NCI-H187 (cell line): ENCODE results near the gene SLC6A17.

Experiments used
- DNase-seq, 2 experiments: peaks; one replicate each; lab custom pipeline; 2025; lab: John Stamatoyannopoulos, UW

Gene SLC6A17

DNA sequence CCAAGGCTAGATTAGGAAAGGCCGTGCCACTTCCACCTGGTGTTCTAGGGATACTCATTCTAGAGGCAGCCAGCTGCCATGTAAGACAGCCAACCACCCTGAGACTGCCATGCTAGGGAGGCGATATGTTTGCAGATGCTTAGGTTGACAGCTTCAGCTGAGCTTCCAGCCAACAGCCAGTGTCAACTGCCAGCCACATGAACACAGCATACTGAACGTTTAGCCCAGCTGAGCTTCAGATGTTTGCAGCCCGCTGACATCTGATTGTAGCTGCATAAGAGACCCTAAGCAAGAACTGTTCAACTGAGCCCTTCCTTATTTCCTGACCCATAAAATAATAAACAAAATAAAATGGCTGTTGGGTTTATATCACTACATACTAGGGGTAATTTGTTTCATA lies 54.9 kb downstream of the SLC6A17 start:
- DNase-seq, result no peak

- DNase-seq, result no peak
Measured at GRCh38 chr1:110205591-110206155, 55.4 kb downstream of the SLC6A17 start.

- DNase-seq, result no peak
Measured at GRCh38 chr1:110206261-110206920, 56.1 kb downstream of the SLC6A17 start.

GRCh38 chr1:110207831-110208230 lies 57.5 kb downstream of the SLC6A17 start:
- DNase-seq, result peak; percentile 24 to 41

- DNase-seq, result no peak
Measured at GRCh38 chr1:110208916-110209645, 58.8 kb downstream of the SLC6A17 start.

DNA sequence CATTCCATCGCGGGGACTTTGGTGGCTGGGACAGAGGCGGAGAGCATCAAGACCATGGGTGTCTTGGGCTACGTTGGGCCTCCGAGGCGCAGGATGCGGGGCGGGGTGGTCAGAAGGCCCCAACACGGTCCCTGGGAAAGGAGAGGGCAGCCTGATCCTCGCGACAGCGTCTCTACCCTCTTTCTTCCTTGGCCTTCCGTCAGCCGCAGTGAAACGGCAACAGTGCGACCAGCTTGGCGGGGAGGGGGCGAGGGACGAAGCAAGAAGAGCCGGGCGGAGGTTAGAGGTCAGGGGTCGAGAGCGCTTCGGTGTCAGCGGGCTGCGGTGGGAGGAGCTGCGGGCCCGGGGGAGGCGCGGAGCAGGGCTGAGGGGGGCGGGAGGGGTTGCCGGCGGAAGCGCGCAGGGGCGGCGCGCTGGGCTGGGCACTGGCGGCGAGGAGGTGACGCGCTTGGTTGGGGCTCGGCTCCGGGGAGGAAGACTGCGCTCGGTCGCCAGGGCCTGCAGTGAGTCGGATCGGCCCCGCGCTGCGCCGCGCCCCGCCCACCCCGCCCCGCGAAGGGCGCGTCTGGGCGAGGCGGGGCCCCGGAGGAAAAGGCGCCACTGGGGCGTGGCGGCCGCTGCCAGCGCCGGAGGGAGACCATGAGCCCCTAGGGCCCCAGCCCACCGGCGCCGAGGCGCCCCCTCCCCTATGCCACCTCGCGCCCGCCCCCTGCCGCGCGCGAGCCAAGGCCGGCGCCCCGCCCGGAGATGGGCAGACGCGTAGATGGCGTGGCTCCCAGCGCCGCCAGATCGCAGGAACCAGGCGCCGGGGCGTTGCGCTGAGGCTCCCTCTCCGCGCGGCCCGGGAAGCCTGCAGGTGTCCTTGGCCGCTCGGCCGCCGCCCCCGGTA lies 59.7 kb downstream of the SLC6A17 start, which contains the start of gene KCNC4:
TSS of gene KCNC4 (plus strand) at position 600 of the 889 bp plus-strand sequence. CDS start 1,186 bp downstream, outside the sequence.
- DNase-seq, result peak in 1 of 2 experiments; percentile 55

GRCh38 chr1:110210604-110211495 lies 60.6 kb downstream of the SLC6A17 start:
- peak in 1 of 2 experiments; percentile 46 for DNase-seq

GRCh38 chr1:110211496-110212168 lies 61.3 kb downstream of the SLC6A17 start:
- DNase-seq, result no peak

GRCh38 chr1:110212169-110213142 lies 62.2 kb downstream of the SLC6A17 start:
- DNase-seq, result no peak

- no peak for DNase-seq
Measured at GRCh38 chr1:110213143-110213540, 62.8 kb downstream of the SLC6A17 start.

- DNase-seq, result no peak
Measured at GRCh38 chr1:110214454-110215404, 64.4 kb downstream of the SLC6A17 start.

- no peak for DNase-seq
Measured at GRCh38 chr1:110215621-110216515, 65.6 kb downstream of the SLC6A17 start.

GRCh38 chr1:110216844-110217444 lies 66.7 kb downstream of the SLC6A17 start:
- DNase-seq, result no peak

GRCh38 chr1:110218137-110218536 lies 67.8 kb downstream of the SLC6A17 start:
- no peak for DNase-seq

DNA sequence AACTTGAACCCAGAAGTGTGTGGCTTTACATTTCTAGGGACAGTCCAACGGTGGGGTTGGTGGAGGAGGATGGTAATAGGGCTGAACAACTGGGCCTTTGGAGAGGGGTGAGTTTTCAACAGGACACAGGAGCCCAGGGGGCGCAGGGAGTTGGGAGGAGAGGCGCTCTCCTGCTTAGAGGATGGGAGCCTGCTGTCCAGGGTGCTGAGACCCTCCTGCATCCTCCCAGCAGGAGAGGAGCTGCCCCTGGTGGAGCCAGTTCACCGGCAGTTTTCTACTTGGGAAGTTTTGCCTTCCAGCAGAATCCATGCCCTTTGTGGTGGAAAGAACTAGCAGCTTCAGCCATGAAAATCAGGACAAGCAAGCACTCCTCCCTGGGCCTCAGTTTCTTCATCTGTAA lies 68.4 kb downstream of the SLC6A17 start:
- no peak for DNase-seq

DNA sequence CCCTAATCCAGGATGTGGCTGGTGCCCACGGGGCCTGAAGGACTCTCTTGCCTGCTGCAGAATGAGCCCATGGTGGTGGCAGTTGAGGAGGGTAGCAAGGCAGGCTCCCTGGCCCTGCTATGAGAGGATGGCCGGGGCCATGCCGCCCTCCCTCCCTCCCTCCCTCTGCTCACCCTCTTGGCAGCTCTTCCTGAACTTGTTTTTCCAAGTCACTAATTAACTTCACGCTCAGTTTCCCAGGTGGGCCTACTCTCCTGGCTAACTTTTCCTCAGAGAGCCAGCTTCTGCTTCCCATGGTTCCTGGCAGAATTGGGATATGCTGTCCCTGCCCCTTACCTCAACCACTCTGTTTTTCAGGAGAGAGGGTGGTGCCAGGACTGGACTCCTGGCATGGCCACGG lies 70.0 kb downstream of the SLC6A17 start:
- DNase-seq, result no peak

GRCh38 chr1:110221119-110221518 lies 70.8 kb downstream of the SLC6A17 start:
- no peak for DNase-seq
